ENCODE measurements around the gene CDS2.
A peak's percentile ranks its signal among the peaks of the same experiment; 100 is the strongest.

The CDS2 gene

GRCh38 chr20:5120185-5120476, 6.7 kb upstream of the CDS2 start:
- peak overlapping the region; percentile 91 to 94 (median 91) for H3K4me3 Mint-ChIP-seq
- H3K4me1 Mint-ChIP-seq = peaks cover 29% of the 10 kb centered on the region
- no peaks in the 10 kb centered on the region for H3K9me3 Mint-ChIP-seq
- peaks cover 22% of the 10 kb centered on the region for H3K36me3 Mint-ChIP-seq (ENCODE audit: low read depth)
- peak overlapping the region; percentile 94 to 97 (median 95) for H3K27ac Mint-ChIP-seq
- no peak for TF ChIP-seq CTCF (IDR thresholded peaks at IDR 0.05; ENCODE audit: unreplicated experiment in 3 of 3)
- H3K27me3 Mint-ChIP-seq (ENCODE audit: low read depth) = no peaks in the 10 kb centered on the region

GRCh38 chr20:5122873-5123260, 3.9 kb upstream of the CDS2 start:
- no peak for TF ChIP-seq CTCF (IDR thresholded peaks at IDR 0.05; ENCODE audit: unreplicated experiment in 3 of 3)
- no peaks in the 10 kb centered on the region for H3K27me3 Mint-ChIP-seq (ENCODE audit: low read depth)
- H3K27ac Mint-ChIP-seq = peak overlapping the region in 2 of 3 experiments; percentile 0 to 25
- peaks cover 36% of the 10 kb centered on the region for H3K4me1 Mint-ChIP-seq
- H3K36me3 Mint-ChIP-seq (ENCODE audit: low read depth) = peaks cover 3% of the 10 kb centered on the region
- H3K4me3 Mint-ChIP-seq = peak overlapping the region in 2 of 3 experiments; percentile 32 to 62
- no peaks in the 10 kb centered on the region for H3K9me3 Mint-ChIP-seq

GRCh38 chr20:5127204-5127858, 523 bp downstream of the CDS2 start:
- H3K27ac Mint-ChIP-seq = peak overlapping the region; percentile 86 to 93 (median 91)
- H3K9me3 Mint-ChIP-seq = no peaks in the 10 kb centered on the region
- H3K4me3 Mint-ChIP-seq = peak overlapping the region; percentile 92 to 99 (median 97)
- no peak for TF ChIP-seq CTCF (IDR thresholded peaks at IDR 0.05; ENCODE audit: unreplicated experiment in 3 of 3)
- no peaks in the 10 kb centered on the region for H3K27me3 Mint-ChIP-seq (ENCODE audit: low read depth)
- peaks cover 37% of the 10 kb centered on the region for H3K4me1 Mint-ChIP-seq
- H3K36me3 Mint-ChIP-seq (ENCODE audit: low read depth) = peaks cover 6% of the 10 kb centered on the region

- peak overlapping the region; percentile 92 to 99 (median 97) for H3K4me3 Mint-ChIP-seq
- no peaks in the 10 kb centered on the region for H3K9me3 Mint-ChIP-seq
- H3K27me3 Mint-ChIP-seq (ENCODE audit: low read depth) = no peaks in the 10 kb centered on the region
- peaks cover 6% of the 10 kb centered on the region for H3K36me3 Mint-ChIP-seq (ENCODE audit: low read depth)
- TF ChIP-seq CTCF (IDR thresholded peaks at IDR 0.05; ENCODE audit: unreplicated experiment in 3 of 3) = no peak
- peaks cover 33% of the 10 kb centered on the region for H3K4me1 Mint-ChIP-seq
- H3K27ac Mint-ChIP-seq = peak overlapping the region; percentile 86 to 93 (median 90)
Observed at GRCh38 chr20:5127859-5128424, 1.1 kb downstream of the CDS2 start.

GRCh38 chr20:5128886-5129285, 2.1 kb downstream of the CDS2 start:
- Mint-ChIP-seq H3K9me3 (no peaks in the 10 kb centered on the region), H3K27me3 (ENCODE audit: low read depth) (no peaks in the 10 kb centered on the region), H3K36me3 (ENCODE audit: low read depth) (peaks cover 6% of the 10 kb centered on the region), H3K4me3 (peak overlapping the region; percentile 45 to 99 (median 97)), H3K27ac (peak overlapping the region in 2 of 3 experiments; percentile 12 to 86), H3K4me1 (peaks cover 32% of the 10 kb centered on the region)
- TF ChIP-seq CTCF (IDR thresholded peaks at IDR 0.05; ENCODE audit: unreplicated experiment in 3 of 3) = no peak

- TF ChIP-seq CTCF (IDR thresholded peaks at IDR 0.05; ENCODE audit: unreplicated experiment in 3 of 3) = no peak
- H3K27ac Mint-ChIP-seq = peak overlapping the region in 2 of 3 experiments; percentile 19 to 55
- H3K4me3 Mint-ChIP-seq = no peak overlapping the region
- peaks cover 9% of the 10 kb centered on the region for H3K36me3 Mint-ChIP-seq (ENCODE audit: low read depth)
- no peaks in the 10 kb centered on the region for H3K27me3 Mint-ChIP-seq (ENCODE audit: low read depth)
- no peaks in the 10 kb centered on the region for H3K9me3 Mint-ChIP-seq
- peaks cover 28% of the 10 kb centered on the region for H3K4me1 Mint-ChIP-seq
Observed at GRCh38 chr20:5131502-5131901, 4.7 kb downstream of the CDS2 start.

Data from nephron (organoid).